Fibroblast of lung (primary cell): Measurements from ENCODE around the gene EYA2. TPM values are rescaled to one million over a fixed set of nuclear protein-coding genes. Genes with fewer than 3 reads are reported as not detected.

Experiments
- DNase-seq, 2 donors: peaks; one replicate each; pipeline versions ENCODE4 v3.0.0 to v3.0.0-alpha.2; 2010; ENCODE audit warnings: low read depth in 2 of 2
- H2AFZ ChIP-seq: 2 replicates; pipeline ENCODE4 v1.5.1; 2012; ENCODE audit warnings: low read length, control low read depth, inconsistent platforms
- H3K27ac ChIP-seq: 2 replicates; pipeline ENCODE4 v1.5.1; 2011; ENCODE audit warnings: low read length, control low read depth; ENCODE audit not compliant: insufficient read depth
- H3K27me3 ChIP-seq: 2 replicates; pipeline ENCODE4 v1.5.1; 2011; ENCODE audit warnings: mild to moderate bottlenecking, low read length; ENCODE audit not compliant: control insufficient read depth, insufficient read depth
- H3K36me3 ChIP-seq: 2 replicates; pipeline ENCODE4 v1.5.1; 2011; ENCODE audit warnings: low read length; ENCODE audit not compliant: control insufficient read depth, insufficient read depth
- H3K4me1 ChIP-seq: 2 replicates; pipeline ENCODE4 v1.5.1; 2011; ENCODE audit warnings: low read length; ENCODE audit not compliant: control insufficient read depth, insufficient read depth; ENCODE audit errors: extremely low read depth
- H3K4me2 ChIP-seq: 2 replicates; pipeline ENCODE4 v1.5.1; 2011; ENCODE audit warnings: low read length, control low read depth; ENCODE audit not compliant: insufficient read depth; ENCODE audit errors: extremely low read depth
- H3K4me3 ChIP-seq, 4 experiments: fragments of 200-600 bp in 1 of 4; sonication (generic) in 1 of 4; replicated peaks in 1 of 4; 2 replicates each; pipeline ENCODE4 v1.5.1; 2011 to 2016; ENCODE audit warnings: low read length in 4 of 4, low read depth in 3 of 4, mild to moderate bottlenecking in 3 of 4, control low read depth in 2 of 4, inconsistent platforms in 1 of 4, mixed read lengths in 1 of 4; ENCODE audit not compliant: insufficient read depth in 1 of 4; ENCODE audit errors: control extremely low read depth in 1 of 4
- H3K79me2 ChIP-seq: 2 replicates; pipeline ENCODE4 v1.5.1; 2012; ENCODE audit warnings: mild to moderate bottlenecking, low read length, inconsistent platforms; ENCODE audit not compliant: control insufficient read depth, insufficient read depth
- H3K9ac ChIP-seq: 2 replicates; pipeline ENCODE4 v1.5.1; 2011; ENCODE audit warnings: mild to moderate bottlenecking, low read length, control low read depth; ENCODE audit not compliant: insufficient read depth
- H3K9me3 ChIP-seq: 2 replicates; pipeline ENCODE4 v1.5.1; 2012; ENCODE audit warnings: low read depth, low read length; ENCODE audit not compliant: control insufficient read depth, insufficient read depth
- H4K20me1 ChIP-seq: 2 replicates; pipeline ENCODE4 v1.5.1; 2011; ENCODE audit warnings: low read length; ENCODE audit not compliant: control insufficient read depth, insufficient read depth; ENCODE audit errors: extremely low read depth
- CTCF ChIP-seq, 2 donors: IDR thresholded peaks in 1 of 2; conservative IDR thresholded peaks in 1 of 2; 1 replicate in 1 of 2; 2 replicates in 1 of 2; pipeline ENCODE4 v1.5.1; 2011 to 2012; ENCODE audit warnings: low read length in 2 of 2, control low read depth in 1 of 2, inconsistent platforms in 1 of 2, low read depth in 1 of 2, mild to moderate bottlenecking in 1 of 2
- EZH2 ChIP-seq: IDR thresholded peaks from 2 replicates; pipeline ENCODE4 v1.5.1; 2012; ENCODE audit warnings: low read length, control low read depth, mild to moderate bottlenecking; ENCODE audit errors: missing control alignments
- polyA plus RNA-seq, 2 donors: library from polyadenylated mRNA; depleted of rRNA in 1 of 2; stranded (reverse) in 1 of 2; unstranded in 1 of 2; fragments of >200 nt; gene quantifications; 2 replicates each; pipeline ENCODE4 v1.2.1, GENCODE V29; 2011 to 2012; ENCODE audit warnings: missing spikeins in 1 of 2
- total RNA-seq: library from RNA; depleted of rRNA; stranded (reverse); fragments of >200 nt; gene quantifications from 2 replicates; pipeline ENCODE4 v1.2.1, GENCODE V29; 2014

The EYA2 gene
- total and polyA plus RNA-seq, 2 donors (not counting 1 experiment from before 2014, with no cell fraction given): 0.37 to 1.7 TPM

GRCh38 chr20:47071646-47072185, 177.1 kb downstream of the EYA2 start:
- Histone ChIP-seq H3K27me3 (no peaks in the 10 kb centered on the region), H3K79me2 (no peaks in the 10 kb centered on the region), H3K4me2 (no peak overlapping the region), H3K9me3 (no peaks in the 10 kb centered on the region), H3K4me1 (no peaks in the 10 kb centered on the region), H3K36me3 (no peaks in the 10 kb centered on the region), H2AFZ (no peak overlapping the region), H3K4me3 (no peak overlapping the region), H3K9ac (no peak overlapping the region), H4K20me1 (no peaks in the 10 kb centered on the region), H3K27ac (no peak overlapping the region)
- DNase-seq: no peak
- TF ChIP-seq EZH2 (no peak), CTCF (conservative IDR thresholded peaks at IDR 0.05 in 1 of 2, IDR thresholded peaks at IDR 0.05 in 1 of 2; ENCODE audit: low read depth in 1 of 2, low read length in 2 of 2) (no peak)

GRCh38 chr20:47073766-47074475, 179.3 kb downstream of the EYA2 start:
- Histone ChIP-seq H3K79me2 (no peaks in the 10 kb centered on the region), H4K20me1 (no peaks in the 10 kb centered on the region), H3K4me1 (no peaks in the 10 kb centered on the region), H3K27me3 (no peaks in the 10 kb centered on the region), H3K27ac (no peak overlapping the region), H3K9ac (no peak overlapping the region), H3K9me3 (no peaks in the 10 kb centered on the region), H3K4me3 (no peak overlapping the region), H3K4me2 (no peak overlapping the region), H2AFZ (no peak overlapping the region), H3K36me3 (no peaks in the 10 kb centered on the region)
- DNase-seq: no peak
- TF ChIP-seq CTCF (conservative IDR thresholded peaks at IDR 0.05 in 1 of 2, IDR thresholded peaks at IDR 0.05 in 1 of 2; ENCODE audit: low read depth in 1 of 2, low read length in 2 of 2) (no peak), EZH2 (no peak)

GRCh38 chr20:47075263-47075662, 180.6 kb downstream of the EYA2 start:
- TF ChIP-seq EZH2 (no peak), CTCF (conservative IDR thresholded peaks at IDR 0.05 in 1 of 2, IDR thresholded peaks at IDR 0.05 in 1 of 2; ENCODE audit: low read depth in 1 of 2, low read length in 2 of 2) (no peak)
- H3K27me3 ChIP-seq: no peaks in the 10 kb centered on the region
- no peak overlapping the region for H3K4me2 ChIP-seq
- no peaks in the 10 kb centered on the region for H3K9me3 ChIP-seq
- H3K36me3 ChIP-seq: no peaks in the 10 kb centered on the region
- H3K9ac ChIP-seq: no peak overlapping the region
- H3K4me1 ChIP-seq: no peaks in the 10 kb centered on the region
- no peak for DNase-seq
- no peaks in the 10 kb centered on the region for H3K79me2 ChIP-seq
- no peak overlapping the region for H3K27ac ChIP-seq
- H4K20me1 ChIP-seq: no peaks in the 10 kb centered on the region
- H3K4me3 ChIP-seq: no peak overlapping the region
- no peak overlapping the region for H2AFZ ChIP-seq
